Measurements from ENCODE around the gene SPTBN1.

- TF ChIP-seq CTCF (IDR thresholded peaks at IDR 0.05) (no peak), POLR2A (IDR thresholded peaks at IDR 0.05) (no peak)
These were observed 9.5 kb upstream of the SPTBN1 start for GRCh38 chr2:54446625-54447024.

All from uterus (tissue), 2 donors.